Posterior cingulate gyrus (tissue), 11 donors: ENCODE results near the gene SLC25A26.

Experiments
- DNase-seq, 10 donors: peaks; one replicate each; pipeline versions ENCODE4 v3.0.0 to v3.0.0-alpha.2; 2020 to 2021; ENCODE audit warnings: mixed read lengths in 3 of 10
- intact Hi-C: fragments of 100-400 bp; cut with DNase I; formaldehyde crosslinking; loops from one replicate; pipeline ENCODE4 v1.15.1; 2023

Gene SLC25A26

GRCh38 chr3:66220602-66221377 lies at the start of gene SLC25A26:
Gene SLC25A26, plus strand, starts transcription at chr3:66221001. Its CDS starts 94 bp downstream, at chr3:66221095.
- intact Hi-C loops, result no loop called here
- peak; percentile 84 to 99 (median 92) for DNase-seq

GRCh38 chr3:66172394-66172793 lies 48.4 kb upstream of the SLC25A26 start:
- intact Hi-C loops, result no loop called here
- DNase-seq, result no peak

GRCh38 chr3:66177026-66177425 lies 43.8 kb upstream of the SLC25A26 start:
- DNase-seq, result peak in 3 of 10 donors; percentile 21 to 81 (median 43)
- intact Hi-C loops, result no loop called here

GRCh38 chr3:66178206-66178605 lies 42.6 kb upstream of the SLC25A26 start:
- intact Hi-C loops, result no loop called here
- DNase-seq, result no peak

- intact Hi-C loops, result no loop called here
- no peak for DNase-seq
Measured at GRCh38 chr3:66179793-66180192, 41.0 kb upstream of the SLC25A26 start.

GRCh38 chr3:66181764-66182163 lies 39.0 kb upstream of the SLC25A26 start:
- no peak for DNase-seq
- intact Hi-C loops, result no loop called here

GRCh38 chr3:66182246-66182645 lies 38.6 kb upstream of the SLC25A26 start:
- intact Hi-C loops, result no loop called here
- DNase-seq, result no peak

- intact Hi-C loops, result no loop called here
- no peak for DNase-seq
Measured at GRCh38 chr3:66186545-66186944, 34.3 kb upstream of the SLC25A26 start.

GRCh38 chr3:66195347-66195783 lies 25.4 kb upstream of the SLC25A26 start:
- intact Hi-C loops, result loop anchor here (5.0 to 10.0 kb wide), 3 partner anchors 161 to 761 kb away; partner anchors contain the start of gene MAGI1
- peak; percentile 57 to 96 (median 83) for DNase-seq

- intact Hi-C loops, result loop anchor here (5.0 to 10.0 kb wide), 3 partner anchors 162 to 762 kb away; partner anchors contain the start of gene MAGI1
Measured at GRCh38 chr3:66196633-66197032, 24.2 kb upstream of the SLC25A26 start.

GRCh38 chr3:66198437-66199088 lies 22.2 kb upstream of the SLC25A26 start:
- no peak for DNase-seq
- intact Hi-C loops, result loop anchor here (5.0 to 10.0 kb wide), 3 partner anchors 164 to 764 kb away; partner anchors contain the start of gene MAGI1

More at GRCh38 chr3:66196633-66197032, 24.2 kb upstream of the SLC25A26 start:
- DNase-seq, result no peak

GRCh38 chr3:66199089-66199473 lies 21.7 kb upstream of the SLC25A26 start:
- intact Hi-C loops, result loop anchor here (5.0 to 10.0 kb wide), 3 partner anchors 164 to 764 kb away; partner anchors contain the start of gene MAGI1
- no peak for DNase-seq

- DNase-seq, result no peak
- intact Hi-C loops, result no loop called here
Measured at GRCh38 chr3:66200147-66200546, 20.7 kb upstream of the SLC25A26 start.

GRCh38 chr3:66200786-66201185 lies 20.0 kb upstream of the SLC25A26 start:
- no peak for DNase-seq
- intact Hi-C loops, result no loop called here

GRCh38 chr3:66203275-66203674 lies 17.5 kb upstream of the SLC25A26 start:
- DNase-seq, result no peak
- intact Hi-C loops, result no loop called here

- intact Hi-C loops, result no loop called here
Measured at GRCh38 chr3:66206806-66207205, 14.0 kb upstream of the SLC25A26 start.

GRCh38 chr3:66208189-66208588 lies 12.6 kb upstream of the SLC25A26 start:
- intact Hi-C loops, result no loop called here
- no peak for DNase-seq

More at GRCh38 chr3:66206806-66207205, 14.0 kb upstream of the SLC25A26 start:
- no peak for DNase-seq

- no peak for DNase-seq
- intact Hi-C loops, result no loop called here
Measured at GRCh38 chr3:66210687-66211295, 10.0 kb upstream of the SLC25A26 start.

- intact Hi-C loops, result no loop called here
- no peak for DNase-seq
Measured at GRCh38 chr3:66211779-66212178, 9.0 kb upstream of the SLC25A26 start.

- intact Hi-C loops, result no loop called here
Measured at GRCh38 chr3:66215106-66215505, 5.7 kb upstream of the SLC25A26 start.

GRCh38 chr3:66220066-66220465 lies 735 bp upstream of the SLC25A26 start:
- DNase-seq, result no peak
- intact Hi-C loops, result no loop called here

More at GRCh38 chr3:66215106-66215505, 5.7 kb upstream of the SLC25A26 start:
- no peak for DNase-seq
